ENCODE results near the gene LPA.

DNA sequence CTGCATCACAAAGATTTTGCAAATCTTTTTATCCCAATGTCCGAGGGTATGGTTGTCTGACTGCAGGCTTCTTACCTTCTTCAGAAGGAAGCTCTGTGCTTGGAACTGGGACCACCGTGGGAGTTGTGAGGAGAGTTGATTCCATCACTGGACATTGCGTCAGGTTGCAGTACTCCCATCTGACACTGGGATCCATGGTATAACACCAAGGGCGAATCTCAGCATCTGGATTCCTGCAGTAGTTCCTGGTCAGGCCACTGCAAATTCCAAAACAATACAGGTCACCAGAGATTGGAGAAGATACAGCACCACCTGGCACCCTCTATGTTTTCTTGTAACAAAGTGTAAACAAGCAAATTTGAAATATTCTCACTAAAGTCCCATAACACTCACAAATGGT, 77.7 kb downstream of the LPA start:
- TF ChIP-seq EHMT2 (IDR thresholded peaks at IDR 0.05; ENCODE audit: low read depth) = no peak
- TF ChIP-seq CTCF (IDR thresholded peaks at IDR 0.05) = no peak
- no peak for TF ChIP-seq RAD21 (conservative IDR thresholded peaks at IDR 0.05 in 1 of 2, IDR thresholded peaks at IDR 0.05 in 1 of 2)
- TF ChIP-seq REST (IDR thresholded peaks at IDR 0.05) = no peak
- TF ChIP-seq, protein P1, sequence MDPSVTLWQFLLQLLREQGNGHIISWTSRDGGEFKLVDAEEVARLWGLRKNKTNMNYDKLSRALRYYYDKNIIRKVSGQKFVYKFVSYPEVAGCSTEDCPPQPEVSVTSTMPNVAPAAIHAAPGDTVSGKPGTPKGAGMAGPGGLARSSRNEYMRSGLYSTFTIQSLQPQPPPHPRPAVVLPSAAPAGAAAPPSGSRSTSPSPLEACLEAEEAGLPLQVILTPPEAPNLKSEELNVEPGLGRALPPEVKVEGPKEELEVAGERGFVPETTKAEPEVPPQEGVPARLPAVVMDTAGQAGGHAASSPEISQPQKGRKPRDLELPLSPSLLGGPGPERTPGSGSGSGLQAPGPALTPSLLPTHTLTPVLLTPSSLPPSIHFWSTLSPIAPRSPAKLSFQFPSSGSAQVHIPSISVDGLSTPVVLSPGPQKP (IDR thresholded peaks at IDR 0.05; ENCODE audit: low read depth, low read length) = no peak
- no peak for TF ChIP-seq MAZ (IDR thresholded peaks at IDR 0.05; ENCODE audit: borderline replicate concordance, low read depth, low read length)
- no peak for TF ChIP-seq EHF (CRISPR knock-in tag; IDR thresholded peaks at IDR 0.05)

All from A549 (cell line).